ENCODE results near the gene ESPN.
"Not testable (repeated sequence)": the region's sequence is repeated elsewhere in the genome, so short reads cannot be mapped to it uniquely, and the experiment has no call there.

The ESPN gene

GRCh38 chr1:6428453-6428852, 3.9 kb downstream of the ESPN start:
- not testable (repeated sequence) for H3K9ac ChIP-seq (ENCODE audit: low read depth, low read length); H3K9me3 ChIP-seq (ENCODE audit: control insufficient read depth, insufficient read depth, low read length); H3K4me1 ChIP-seq (ENCODE audit: insufficient read depth, low read length); H3K36me3 ChIP-seq (ENCODE audit: insufficient read depth, low read length)

GRCh38 chr1:6429660-6430411, 5.3 kb downstream of the ESPN start:
- not testable (repeated sequence) for H3K9ac ChIP-seq (ENCODE audit: low read depth, low read length); H3K36me3 ChIP-seq (ENCODE audit: insufficient read depth, low read length)

GRCh38 chr1:6431645-6432579, 7.3 kb downstream of the ESPN start:
- not testable (repeated sequence) for H3K9me3 ChIP-seq (ENCODE audit: control insufficient read depth, insufficient read depth, low read length); H3K4me1 ChIP-seq (ENCODE audit: insufficient read depth, low read length); H3K9ac ChIP-seq (ENCODE audit: low read depth, low read length); H3K36me3 ChIP-seq (ENCODE audit: insufficient read depth, low read length)

More at GRCh38 chr1:6429660-6430411, 5.3 kb downstream of the ESPN start:
- not testable (repeated sequence) for H3K9me3 ChIP-seq (ENCODE audit: control insufficient read depth, insufficient read depth, low read length); H3K4me1 ChIP-seq (ENCODE audit: insufficient read depth, low read length)

DNA sequence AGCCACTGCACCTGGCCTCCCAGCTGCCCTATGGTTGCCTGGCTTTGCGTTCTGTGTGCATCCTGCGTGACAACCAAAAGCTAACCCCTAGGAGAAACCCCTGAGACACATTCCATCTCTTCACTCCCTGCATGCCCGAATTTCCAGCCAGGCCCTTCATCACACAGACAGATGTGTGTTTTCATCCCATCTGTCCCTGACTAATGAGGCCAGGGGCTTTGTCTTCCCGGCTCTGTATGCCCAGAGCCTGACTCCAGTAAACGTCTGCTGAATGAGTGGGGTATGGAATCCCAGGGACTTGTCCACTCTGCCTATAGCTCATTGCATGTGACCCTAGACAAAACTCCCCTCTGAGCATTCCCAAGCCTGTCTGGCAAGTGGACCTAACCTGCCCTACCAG, 9.6 kb downstream of the ESPN start:
- Histone ChIP-seq H3K36me3 (ENCODE audit: insufficient read depth, low read length) (no peaks in the 10 kb centered on the region), H3K9me3 (ENCODE audit: control insufficient read depth, insufficient read depth, low read length) (no peaks in the 10 kb centered on the region), H3K9ac (ENCODE audit: low read depth, low read length) (no peak overlapping the region), H3K4me1 (ENCODE audit: insufficient read depth, low read length) (no peaks in the 10 kb centered on the region)

GRCh38 chr1:6435129-6435528, 10.6 kb downstream of the ESPN start:
- H3K36me3 ChIP-seq (ENCODE audit: insufficient read depth, low read length), result no peaks in the 10 kb centered on the region
- H3K4me1 ChIP-seq (ENCODE audit: insufficient read depth, low read length), result no peaks in the 10 kb centered on the region
- no peak overlapping the region for H3K9ac ChIP-seq (ENCODE audit: low read depth, low read length)

GRCh38 chr1:6435547-6435946, 11.0 kb downstream of the ESPN start:
- Histone ChIP-seq H3K9me3 (ENCODE audit: control insufficient read depth, insufficient read depth, low read length) (no peaks in the 10 kb centered on the region), H3K9ac (ENCODE audit: low read depth, low read length) (no peak overlapping the region), H3K4me1 (ENCODE audit: insufficient read depth, low read length) (no peaks in the 10 kb centered on the region), H3K36me3 (ENCODE audit: insufficient read depth, low read length) (no peaks in the 10 kb centered on the region)

More at GRCh38 chr1:6435129-6435528, 10.6 kb downstream of the ESPN start:
- no peaks in the 10 kb centered on the region for H3K9me3 ChIP-seq (ENCODE audit: control insufficient read depth, insufficient read depth, low read length)

DNA sequence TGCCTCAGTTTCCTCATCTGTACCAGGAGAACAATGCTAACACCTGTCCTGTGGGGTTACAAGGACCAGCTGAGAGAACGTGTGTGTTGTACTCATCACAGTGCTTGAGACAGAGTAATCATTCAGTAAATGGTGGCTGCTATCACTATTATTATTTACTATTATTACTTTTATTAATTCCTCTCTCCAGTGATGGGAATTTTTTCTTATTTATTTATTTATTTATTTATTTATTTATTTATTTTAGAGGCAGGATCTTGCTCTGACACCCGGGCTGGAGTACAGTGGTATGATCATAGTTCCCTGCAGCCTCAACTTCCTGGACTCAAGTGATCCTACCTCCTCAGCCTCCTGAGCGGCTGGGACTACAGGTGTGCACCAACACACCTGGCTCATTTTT, 11.7 kb downstream of the ESPN start:
- H3K4me1 ChIP-seq (ENCODE audit: insufficient read depth, low read length); H3K36me3 ChIP-seq (ENCODE audit: insufficient read depth, low read length); H3K9me3 ChIP-seq (ENCODE audit: control insufficient read depth, insufficient read depth, low read length); H3K9ac ChIP-seq (ENCODE audit: low read depth, low read length): not testable (repeated sequence)

- not testable (repeated sequence) for H3K9me3 ChIP-seq (ENCODE audit: control insufficient read depth, insufficient read depth, low read length); H3K4me1 ChIP-seq (ENCODE audit: insufficient read depth, low read length); H3K9ac ChIP-seq (ENCODE audit: low read depth, low read length); H3K36me3 ChIP-seq (ENCODE audit: insufficient read depth, low read length)
Measured at GRCh38 chr1:6437012-6437700, 12.6 kb downstream of the ESPN start.

- Histone ChIP-seq H3K9me3 (ENCODE audit: control insufficient read depth, insufficient read depth, low read length) (no peaks in the 10 kb centered on the region), H3K36me3 (ENCODE audit: insufficient read depth, low read length) (no peaks in the 10 kb centered on the region), H3K9ac (ENCODE audit: low read depth, low read length) (no peak overlapping the region), H3K4me1 (ENCODE audit: insufficient read depth, low read length) (no peaks in the 10 kb centered on the region)
Measured at GRCh38 chr1:6438047-6438525, 13.5 kb downstream of the ESPN start.

GRCh38 chr1:6440198-6441126, 15.9 kb downstream of the ESPN start:
- Histone ChIP-seq H3K4me1 (ENCODE audit: insufficient read depth, low read length) (no peaks in the 10 kb centered on the region), H3K9me3 (ENCODE audit: control insufficient read depth, insufficient read depth, low read length) (no peaks in the 10 kb centered on the region), H3K9ac (ENCODE audit: low read depth, low read length) (peak overlapping the region; percentile 47; the same call in 1 of the 2 replicates), H3K36me3 (ENCODE audit: insufficient read depth, low read length) (no peaks in the 10 kb centered on the region)

DNA sequence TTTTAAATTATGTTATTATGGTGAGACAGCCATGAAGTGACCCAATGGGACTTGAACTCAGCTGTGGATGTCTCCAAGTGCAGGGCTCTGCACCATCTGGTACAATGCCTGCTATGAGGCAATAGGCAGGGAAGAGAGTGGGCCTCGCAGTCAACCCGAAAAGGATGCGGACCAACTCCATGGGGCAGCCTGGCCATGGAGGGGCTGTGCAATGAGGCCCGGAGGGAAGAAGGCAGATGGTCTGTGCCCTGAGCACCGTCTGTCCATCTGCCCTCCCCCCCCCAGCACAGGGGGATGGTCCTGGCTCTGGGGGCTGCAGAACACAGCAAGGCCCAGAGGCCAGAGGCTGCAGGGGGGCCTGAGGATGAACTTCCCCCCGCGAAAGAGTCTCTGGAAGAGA, 17.0 kb downstream of the ESPN start:
- H3K9ac ChIP-seq (ENCODE audit: low read depth, low read length), result no peak overlapping the region
- no peaks in the 10 kb centered on the region for H3K9me3 ChIP-seq (ENCODE audit: control insufficient read depth, insufficient read depth, low read length)
- H3K4me1 ChIP-seq (ENCODE audit: insufficient read depth, low read length), result peaks cover 2% of the 10 kb centered on the region; the same call in 1 of the 2 replicates
- H3K36me3 ChIP-seq (ENCODE audit: insufficient read depth, low read length), result no peaks in the 10 kb centered on the region

DNA sequence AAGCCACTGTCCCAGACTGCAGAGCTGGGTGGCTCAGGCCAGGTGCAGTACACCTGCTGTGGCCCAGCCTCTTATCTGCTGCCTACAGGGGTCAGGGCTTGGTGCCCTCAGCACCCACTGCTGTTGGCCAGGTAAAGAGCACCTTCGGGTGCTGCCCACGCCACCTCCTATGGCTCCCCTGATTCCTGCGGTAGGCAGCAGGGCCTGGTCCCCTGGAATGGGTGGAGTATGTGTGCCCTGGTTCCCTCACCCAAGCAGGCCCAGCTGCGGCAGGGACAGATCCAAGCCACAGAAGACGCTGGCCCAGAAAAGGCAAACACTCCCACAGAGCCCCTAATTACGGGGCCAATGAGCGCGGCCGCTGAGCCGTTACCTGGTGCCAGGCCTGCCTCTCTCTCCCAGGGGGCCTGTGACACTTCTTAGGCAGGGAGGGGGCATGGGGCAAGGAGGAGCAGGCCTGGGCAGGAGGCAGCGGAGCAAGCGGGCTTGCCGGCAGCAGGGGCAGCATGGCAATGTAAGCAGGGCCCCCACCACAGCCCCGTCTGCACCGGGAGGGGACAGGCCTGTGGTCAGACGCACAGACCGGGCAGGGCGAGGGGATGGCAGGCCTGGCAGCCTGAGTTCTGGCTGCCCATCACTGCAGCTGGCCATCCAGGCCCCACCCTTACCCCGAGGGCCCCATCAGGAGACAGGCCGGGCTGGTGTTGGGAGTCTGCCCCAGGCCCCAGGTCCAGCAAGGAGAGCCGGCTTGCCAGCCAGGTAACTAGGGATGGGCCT, 19.0 kb downstream of the ESPN start:
- Histone ChIP-seq H3K36me3 (ENCODE audit: insufficient read depth, low read length) (no peaks in the 10 kb centered on the region), H3K4me1 (ENCODE audit: insufficient read depth, low read length) (peaks cover 5% of the 10 kb centered on the region; the same call in 1 of the 2 replicates), H3K9ac (ENCODE audit: low read depth, low read length) (no peak overlapping the region)

DNA sequence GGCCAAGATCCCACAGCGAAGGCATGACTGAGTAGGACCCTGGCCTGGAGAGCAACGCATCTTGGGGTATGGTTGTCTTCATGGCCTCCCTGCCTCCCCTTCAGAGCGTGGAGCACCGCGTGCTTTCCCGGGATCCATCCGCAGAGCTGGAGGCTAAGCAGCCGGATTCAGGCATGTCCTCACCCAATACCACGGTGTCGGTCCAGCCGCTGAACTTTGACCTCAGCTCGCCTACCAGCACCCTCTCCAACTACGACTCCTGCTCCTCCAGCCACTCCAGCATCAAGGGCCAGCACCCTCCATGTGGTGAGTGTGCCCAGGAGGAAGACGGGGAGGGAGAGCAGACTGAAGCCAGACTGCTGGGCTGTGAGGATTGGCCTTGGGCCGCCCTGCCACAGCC, 19.8 kb downstream of the ESPN start:
- Histone ChIP-seq H3K4me1 (ENCODE audit: insufficient read depth, low read length) (peaks cover 6% of the 10 kb centered on the region; the same call in 1 of the 2 replicates), H3K9ac (ENCODE audit: low read depth, low read length) (no peak overlapping the region), H3K9me3 (ENCODE audit: control insufficient read depth, insufficient read depth, low read length) (no peaks in the 10 kb centered on the region), H3K36me3 (ENCODE audit: insufficient read depth, low read length) (no peaks in the 10 kb centered on the region)

More for the DNA sequence above, 19.0 kb downstream of the ESPN start:
- H3K9me3 ChIP-seq (ENCODE audit: control insufficient read depth, insufficient read depth, low read length), result no peaks in the 10 kb centered on the region
